Measurements from ENCODE around the gene AGXT.
"Not testable (repeated sequence)": the region's sequence is repeated elsewhere in the genome, so short reads cannot be mapped to it uniquely, and the experiment has no call there.

AGXT gene

DNA sequence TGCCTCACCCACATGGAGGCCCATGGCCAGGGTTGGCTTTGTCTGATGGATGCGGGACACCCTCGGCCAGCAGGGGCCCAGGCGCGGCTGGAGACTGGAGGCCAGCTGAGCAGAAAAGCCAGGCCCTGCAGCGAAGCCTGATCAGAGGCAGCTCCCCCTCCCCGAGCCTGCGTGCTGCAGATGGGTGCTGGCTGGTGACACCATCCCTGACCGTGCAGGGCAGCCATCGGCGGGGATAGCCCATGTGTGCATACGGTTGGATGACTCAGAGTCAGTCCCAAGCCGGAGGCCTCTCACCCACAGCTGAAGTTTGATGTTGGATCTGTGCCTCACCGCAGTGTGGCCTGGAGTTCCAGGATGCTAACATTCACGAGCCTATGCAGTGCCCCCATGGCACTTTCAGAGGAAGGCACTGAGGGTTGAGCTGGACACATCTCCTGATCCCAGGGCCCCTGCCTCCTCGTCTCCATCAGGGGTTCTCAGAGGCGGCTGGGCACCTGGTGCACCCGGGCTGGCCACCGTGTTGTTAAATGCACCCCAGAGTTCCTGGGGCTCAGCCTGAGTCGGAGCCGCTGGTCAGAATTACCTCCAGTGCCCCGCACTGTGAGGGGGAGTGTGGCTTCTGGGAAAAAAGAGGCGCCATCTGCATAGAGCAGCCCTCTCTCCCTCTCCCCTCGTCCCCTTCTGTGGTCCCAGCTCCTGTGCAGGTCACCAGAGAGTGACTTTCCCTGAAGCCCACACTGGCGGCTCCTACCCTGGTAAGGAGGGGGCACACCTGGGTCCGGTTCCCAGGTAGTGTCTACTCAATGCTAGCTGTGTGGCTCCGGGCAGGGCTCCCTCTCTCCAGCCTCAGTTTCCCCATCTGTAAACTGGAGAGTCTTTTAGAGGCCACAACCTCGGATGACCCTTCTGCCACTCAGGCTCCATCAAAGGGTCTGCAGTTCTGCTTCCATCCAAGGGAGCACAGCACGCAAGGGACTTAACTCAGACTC lies 29.2 kb upstream of the AGXT start:
- DNase-seq (ENCODE audit: low read depth in 3 of 3) = no peak

DNA sequence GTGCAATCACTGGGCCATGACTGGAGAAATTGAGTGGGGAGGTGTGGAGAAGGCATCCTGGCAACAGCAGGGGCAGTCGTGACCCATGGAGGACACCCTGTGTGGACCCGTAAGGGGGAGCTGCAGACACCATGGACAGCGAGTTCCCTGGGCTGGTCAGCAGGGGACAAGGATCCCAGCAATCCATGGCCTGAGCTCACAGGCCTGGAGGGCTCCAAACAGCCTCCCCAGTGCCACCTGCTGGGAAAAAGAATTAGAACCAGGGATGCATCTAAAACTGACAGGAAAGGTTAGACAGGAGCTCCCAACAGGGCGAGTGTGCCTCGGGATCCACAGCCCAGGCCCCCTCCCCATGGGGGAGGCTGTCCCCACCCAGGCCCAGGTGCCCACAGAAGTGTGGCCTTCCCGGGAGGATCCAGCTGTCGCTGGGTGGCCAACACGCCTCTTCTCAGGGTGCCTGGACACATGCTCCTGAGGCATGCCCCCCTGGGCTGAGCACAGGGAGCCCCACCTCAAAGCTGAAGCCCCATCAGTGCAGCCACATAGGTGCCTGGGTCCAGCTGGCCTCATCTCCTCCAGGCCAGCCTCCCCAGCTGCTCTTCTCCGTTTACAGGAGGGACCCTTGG lies 28.1 kb upstream of the AGXT start:
- no peak for DNase-seq (ENCODE audit: low read depth in 3 of 3)

DNA sequence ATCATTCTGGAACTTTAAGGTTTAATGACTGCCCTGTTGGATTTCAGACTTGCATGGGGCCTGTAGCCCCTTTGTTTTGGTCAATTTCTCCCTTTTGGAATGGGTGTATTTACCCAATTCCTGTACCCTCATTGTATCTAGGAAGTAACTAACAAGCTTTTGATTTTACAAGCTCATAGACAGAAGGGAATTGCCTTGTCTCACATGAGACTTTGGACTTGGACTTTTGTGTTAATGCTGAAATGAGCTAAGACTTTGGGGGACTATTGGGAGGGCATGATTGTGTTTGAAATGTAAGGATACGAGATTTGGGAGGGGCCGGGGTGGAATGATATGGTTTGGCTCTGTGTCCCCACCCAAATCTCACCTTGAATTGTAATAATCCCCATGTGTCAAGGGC lies 22.3 kb upstream of the AGXT start:
- not testable (repeated sequence) for DNase-seq (ENCODE audit: low read depth in 3 of 3)

DNA sequence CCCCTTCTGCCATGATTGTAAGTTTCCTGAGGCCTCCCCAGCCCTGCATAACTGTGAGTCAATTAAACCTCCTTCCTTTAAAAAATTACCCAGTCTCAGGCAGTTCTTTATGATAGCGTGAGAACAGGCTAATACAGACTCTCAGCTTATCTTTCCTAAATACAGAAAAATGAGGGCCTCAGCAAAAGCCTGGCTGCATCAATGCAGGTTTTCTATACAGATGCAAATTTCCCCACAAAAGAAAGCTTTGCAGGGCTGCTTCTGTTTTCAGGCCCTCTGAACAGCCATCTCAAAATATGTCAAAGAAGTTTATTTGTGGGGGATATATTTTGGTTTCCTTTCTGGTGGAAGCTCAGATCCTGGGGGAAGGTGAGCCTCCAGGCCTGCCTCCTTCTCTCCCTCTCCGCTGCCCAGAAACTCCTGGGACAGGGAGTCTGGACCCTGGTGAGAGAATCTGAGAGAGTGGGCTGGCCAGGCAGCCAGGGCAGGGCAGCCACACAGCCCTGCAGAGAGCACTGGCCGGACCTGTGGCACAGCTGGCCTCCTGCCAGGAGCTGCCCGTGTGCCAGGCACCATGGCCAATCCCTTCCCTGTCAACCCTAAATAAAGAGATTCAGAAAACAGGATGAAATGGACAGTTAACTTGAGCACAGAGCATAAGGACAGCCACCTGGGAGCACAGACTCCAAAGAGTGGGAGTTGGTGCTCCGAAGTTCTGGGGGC lies 21.6 kb upstream of the AGXT start:
- no peak for DNase-seq (ENCODE audit: low read depth in 3 of 3)

DNA sequence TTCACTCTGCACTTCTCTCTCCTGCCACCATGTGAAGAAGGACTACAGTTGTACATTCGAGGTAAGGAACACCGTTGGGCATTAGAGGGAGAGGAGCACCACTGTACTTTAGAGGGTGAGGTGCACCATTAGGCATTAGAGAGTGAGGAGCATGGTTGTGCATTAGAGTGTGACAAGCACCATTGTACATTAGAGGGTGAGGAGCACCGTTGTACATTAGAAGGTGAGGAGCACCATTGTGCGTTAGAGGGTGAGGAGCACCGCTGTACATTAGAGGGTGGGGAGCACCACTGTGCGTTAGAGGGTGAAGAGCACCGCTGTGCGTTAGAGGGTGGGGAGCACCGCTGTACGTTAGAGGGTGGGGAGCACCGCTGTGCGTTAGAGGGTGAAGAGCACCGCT lies 20.8 kb upstream of the AGXT start:
- no peak for DNase-seq (ENCODE audit: low read depth in 3 of 3)

DNA sequence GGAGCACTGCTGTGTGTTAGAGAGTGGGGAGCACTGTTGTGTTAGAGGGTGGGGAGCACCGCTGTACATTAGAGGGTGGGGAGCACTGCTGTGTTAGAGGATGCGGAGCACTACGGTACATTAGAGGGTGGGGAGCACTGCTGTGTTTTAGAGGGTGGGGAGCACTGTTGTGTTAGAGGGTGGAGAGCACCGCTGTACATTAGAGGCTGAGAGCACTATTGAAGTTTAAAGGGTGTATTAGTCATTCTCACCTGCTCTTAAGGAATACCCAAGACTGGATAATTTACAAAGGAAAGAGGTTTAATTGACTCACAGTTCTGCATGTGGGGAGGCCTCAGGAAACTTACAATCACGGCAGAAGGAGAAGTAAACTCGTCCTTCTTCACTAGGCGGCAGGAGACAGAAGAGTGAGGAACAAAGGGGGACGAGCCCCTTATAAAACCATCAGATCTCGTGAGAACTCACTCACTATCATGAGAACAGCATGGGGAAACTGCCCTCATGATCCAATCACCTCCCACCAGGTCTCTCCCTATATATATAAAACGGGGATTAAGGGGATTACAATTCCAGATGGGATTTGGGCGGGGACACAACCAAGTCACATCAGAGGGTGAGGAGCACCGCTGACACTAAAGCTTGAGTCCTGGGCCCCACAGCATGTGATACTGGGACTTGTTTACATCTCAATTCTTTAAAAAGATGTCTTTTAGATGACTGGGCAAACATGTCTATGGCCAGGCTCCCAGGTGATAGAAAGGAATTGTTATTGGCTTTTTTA lies 19.5 kb upstream of the AGXT start:
- no peak for DNase-seq (ENCODE audit: low read depth in 3 of 3)

DNA sequence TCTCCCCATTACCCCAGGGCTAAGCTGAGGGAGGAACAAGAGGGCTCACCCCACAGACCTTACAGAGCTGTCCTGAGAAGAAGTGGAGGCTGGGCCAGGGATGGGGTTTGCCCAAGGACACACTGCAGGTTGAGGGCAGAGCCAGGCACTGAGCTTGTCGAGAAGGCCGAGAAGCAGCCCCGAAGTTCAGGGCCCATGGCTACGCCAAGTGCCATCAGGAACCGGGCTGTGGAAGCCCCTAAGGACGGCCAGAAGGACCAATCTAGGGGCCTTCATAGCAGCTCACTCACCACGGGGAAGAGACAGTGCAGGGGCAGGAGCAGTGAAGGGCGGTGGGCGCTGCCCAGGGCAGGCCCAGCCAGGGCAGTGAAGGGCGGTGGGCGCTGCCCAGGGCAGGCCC lies 18.6 kb upstream of the AGXT start:
- DNase-seq (ENCODE audit: low read depth in 3 of 3) = no peak

DNA sequence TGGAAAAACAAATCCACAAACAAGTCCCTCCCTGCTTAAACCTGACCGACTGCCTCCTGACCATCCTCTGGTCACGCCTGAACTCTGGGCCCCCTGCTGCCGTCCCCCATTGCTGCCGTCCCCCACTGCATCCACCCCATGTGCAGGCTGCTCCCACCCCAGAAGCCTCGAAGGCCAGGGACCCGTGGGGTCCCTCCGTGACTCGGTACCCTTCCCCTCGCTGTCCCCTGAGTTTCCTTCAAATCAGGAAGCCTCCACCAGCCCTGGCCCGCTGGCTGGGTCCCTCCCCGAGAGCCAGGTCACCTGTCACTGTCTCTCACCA lies 17.9 kb upstream of the AGXT start:
- DNase-seq (ENCODE audit: low read depth in 3 of 3) = no peak

DNA sequence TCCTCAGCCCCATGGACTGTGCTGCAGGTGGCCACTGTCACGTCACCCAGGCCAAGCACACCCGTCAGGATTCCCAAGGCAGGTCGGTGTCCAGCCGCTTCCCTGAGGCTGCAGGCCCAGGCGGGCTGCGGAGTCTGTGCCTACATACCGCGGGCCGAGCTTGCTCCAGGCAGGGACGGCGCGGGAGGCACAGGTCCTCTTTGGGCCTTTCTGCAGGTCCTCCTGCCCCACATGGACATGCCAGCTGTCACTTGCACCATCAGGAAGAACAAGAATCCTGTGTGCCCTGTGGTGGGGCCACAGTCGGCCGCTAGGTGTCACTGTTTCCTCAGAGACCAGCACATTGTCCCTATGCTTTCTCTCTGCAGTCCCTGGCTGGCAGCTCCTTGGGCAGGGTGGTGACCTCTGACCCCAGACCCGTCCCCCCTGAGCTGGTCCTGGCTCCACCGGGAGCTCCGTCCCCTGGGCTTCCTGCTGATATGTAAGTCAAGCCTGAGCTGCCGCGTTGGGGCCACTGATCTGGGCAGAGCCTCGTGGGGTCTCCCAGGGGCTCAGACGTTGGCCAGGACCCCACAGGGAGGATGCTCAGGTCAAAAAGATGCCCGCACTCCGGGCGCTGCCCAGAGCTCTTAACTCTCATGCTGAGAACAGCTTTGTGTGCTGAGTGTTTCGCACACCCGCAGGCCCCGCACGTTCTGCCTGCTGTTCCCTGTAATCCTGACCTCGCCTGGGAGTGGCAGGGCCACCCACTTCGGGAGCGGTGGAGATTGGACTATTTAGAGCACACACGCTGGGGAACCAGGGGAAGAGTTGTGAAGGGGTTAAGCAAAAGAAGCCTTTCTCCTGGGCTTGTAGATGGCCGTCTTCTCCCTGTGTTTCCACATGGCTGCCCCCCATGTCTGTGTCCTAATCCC lies 17.3 kb upstream of the AGXT start:
- DNase-seq (ENCODE audit: low read depth in 3 of 3) = peak; percentile 74 to 81 (median 76)

DNA sequence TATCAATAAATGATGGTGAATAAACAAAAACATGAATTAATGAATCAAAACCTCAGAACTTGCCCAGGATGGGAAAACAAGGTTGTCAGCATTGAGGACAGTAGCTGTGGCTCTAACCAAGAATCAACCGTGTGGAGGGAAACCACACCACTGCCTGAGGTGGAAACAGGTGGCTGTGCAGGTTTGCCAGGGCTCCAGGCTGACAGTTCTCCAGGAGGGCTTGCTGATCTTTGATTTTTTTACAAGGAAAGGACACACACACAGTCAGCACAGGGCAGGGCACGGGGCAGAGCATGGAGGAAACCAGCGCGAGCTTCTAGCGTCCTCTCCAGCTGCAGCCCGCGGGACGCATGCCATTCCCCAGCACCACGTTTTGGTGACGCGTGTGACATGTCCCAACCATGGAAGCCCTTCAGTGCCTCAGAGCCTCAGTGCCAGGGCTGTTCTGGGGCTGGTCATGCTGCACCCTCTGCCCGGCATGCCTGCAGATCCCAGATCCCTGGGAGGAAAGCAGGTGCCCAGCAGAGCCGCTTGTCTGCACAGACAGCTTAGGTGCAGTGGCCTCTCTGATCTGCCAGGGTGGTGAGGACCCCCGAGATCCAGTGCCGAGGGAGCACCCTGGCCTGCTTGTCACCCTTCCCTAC lies 15.8 kb upstream of the AGXT start:
- no peak for DNase-seq (ENCODE audit: low read depth in 3 of 3)

DNA sequence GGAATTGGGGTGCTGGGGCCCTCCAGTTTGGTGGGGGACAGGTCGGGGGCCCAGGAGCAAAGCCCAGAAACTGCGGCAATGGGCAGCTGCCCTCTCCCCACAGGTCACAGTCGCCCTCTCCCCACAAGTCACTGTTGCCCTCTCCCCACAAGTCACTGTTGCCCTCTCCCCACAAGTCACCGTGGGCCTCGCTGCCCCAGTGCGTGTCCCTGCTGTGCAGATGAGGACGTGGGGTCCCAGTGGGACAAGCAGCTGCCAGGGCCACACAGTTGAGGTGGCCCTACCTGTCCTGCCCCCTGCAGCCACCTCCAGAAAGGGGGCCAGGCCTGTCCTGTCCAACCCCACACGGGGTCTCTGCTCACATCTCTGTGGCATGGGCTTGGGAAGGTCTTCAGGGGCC lies 13.0 kb upstream of the AGXT start:
- DNase-seq (ENCODE audit: low read depth in 3 of 3) = no peak

DNA sequence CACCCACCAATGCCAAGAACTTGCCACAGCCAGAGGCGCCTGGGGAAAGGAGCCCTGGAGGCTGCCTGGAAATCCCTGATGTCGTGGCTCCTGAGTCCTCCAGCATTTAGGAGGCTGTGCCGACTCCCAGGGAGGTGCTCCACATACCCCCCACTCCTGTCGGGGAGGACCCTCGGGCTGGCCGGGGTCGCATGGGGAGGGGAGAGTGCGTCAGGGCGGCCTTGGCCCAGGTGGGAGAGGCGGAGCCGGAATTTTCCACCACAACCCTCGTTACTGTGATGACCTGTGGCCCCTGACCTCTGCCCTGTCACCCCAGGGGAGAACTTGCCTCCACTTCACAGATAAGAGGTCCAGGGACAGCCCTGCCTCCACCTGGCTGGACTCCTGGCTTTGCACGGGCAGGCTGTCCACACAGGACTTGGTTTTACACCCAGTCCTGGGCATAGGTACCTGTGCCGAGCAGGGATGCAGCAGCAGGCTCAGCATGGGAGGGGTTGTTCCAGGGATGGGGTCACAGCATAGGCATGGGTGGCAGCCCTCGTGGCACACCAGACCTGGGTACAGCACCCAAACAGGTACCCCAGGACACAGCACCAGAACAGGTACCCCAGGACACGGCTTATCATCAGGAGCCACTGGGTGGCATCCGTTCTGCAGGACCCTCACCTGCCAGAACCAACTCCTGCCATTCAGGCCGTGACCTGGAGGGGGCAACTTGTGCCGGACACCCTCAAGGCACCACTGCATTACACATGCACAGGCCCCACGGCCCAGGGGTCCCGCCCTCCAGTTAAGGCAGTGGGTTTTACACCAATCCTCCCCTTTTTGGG lies 12.3 kb upstream of the AGXT start:
- no peak for DNase-seq (ENCODE audit: low read depth in 3 of 3)

DNA sequence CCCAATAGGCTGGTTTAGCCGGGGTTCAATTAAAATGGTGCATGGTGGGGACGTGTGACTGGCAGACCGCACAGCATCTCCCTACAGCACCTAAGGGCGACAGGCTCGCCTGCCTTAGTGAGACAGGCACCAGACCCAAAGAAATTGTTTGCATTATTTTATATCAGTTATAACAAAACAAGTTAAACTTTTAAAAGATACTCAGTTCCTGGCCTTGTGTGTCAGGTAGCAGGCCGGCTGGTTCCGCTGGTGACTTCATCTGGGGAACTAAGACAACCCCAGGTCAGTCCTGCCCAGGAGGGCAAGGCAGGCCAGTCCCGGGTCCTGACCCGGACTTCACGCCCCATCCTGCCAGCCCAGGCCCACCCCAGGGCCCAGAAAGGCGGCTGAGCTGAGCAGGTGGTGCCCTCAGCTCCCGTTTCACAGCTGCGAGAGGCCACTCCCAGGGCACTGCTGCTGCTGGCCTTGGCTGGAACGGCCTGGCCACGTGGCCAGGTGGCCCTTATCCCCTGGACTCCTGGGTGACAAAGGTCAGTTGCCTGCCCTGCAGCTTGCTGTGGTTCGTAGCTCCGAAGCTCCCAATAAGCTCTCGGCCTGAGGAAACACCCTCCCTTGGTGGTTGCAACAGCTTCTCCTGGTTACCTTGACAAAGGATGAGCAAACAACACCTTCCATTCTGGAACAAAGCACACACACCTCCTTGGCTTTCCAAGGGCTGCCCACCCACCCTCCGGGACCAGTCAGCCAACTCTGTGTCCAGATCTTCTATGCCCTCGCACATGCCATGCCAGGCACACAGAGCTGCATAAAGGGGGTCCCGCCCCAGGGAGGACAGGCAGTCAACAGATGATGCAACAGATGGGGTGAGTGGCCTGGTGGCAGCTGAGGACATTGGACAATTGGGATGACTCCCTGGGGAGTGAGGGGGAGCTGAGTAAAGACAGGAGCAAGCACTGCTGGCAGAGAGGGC lies 11.3 kb upstream of the AGXT start:
- DNase-seq (ENCODE audit: low read depth in 3 of 3) = no peak

DNA sequence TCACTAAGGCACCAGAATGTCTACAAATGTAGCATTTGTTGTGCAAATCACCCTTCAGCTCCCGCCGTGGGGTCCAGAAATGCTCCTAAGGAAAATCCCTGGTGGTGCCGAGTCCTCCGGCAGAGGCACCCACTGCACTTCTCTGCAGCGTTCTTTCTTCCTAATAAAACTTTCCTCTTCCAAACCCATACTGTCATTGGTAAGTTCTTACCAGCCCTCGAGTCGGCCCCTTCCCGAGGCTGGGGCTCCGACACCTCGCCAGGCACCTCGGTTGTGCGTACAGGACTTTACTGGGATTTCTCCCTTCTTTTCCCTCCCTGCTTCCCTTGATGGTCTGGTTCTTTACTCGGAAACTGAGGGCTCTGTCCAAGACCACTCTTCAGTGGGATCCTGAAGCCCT lies 10.3 kb upstream of the AGXT start:
- DNase-seq (ENCODE audit: low read depth in 3 of 3) = no peak

DNA sequence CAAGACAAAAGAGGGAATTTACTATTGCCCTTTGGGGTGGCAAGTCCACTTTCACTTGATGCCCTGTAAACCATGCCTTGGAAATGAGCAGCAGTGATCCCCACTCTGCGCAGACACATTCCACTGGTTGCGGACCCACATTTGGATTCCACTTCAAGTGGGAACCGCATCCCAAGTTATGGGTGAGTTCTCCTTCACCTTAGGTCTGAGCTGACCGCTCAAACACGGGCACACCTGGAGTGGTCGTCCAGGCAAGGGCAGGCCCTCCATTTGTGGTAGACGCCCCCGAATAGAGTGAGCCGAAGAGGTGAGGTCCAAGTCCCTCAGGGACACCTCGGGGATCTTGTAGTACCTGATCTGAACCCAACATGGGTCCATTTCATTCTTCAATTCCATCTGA lies 9.8 kb upstream of the AGXT start:
- DNase-seq (ENCODE audit: low read depth in 3 of 3) = no peak

DNA sequence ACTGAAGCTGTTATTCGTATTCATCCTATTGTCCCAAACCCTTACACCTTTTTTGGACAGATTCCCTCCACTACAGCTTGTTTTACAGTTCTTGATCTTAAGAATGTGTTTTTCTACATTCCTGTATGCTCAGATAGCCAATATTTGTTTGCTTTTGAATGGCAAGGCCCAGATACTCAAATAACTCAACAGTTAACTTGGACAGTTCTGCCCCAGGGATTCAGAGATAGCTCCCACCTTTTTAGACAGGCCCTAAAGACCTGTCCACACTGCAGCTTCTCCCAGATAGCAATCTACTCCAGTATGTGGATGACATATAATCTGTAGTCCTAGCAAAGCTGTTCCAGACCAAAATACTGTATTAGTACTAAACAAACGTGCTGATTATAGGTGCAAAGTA lies 7.1 kb upstream of the AGXT start:
- no peak for DNase-seq (ENCODE audit: low read depth in 3 of 3)

DNA sequence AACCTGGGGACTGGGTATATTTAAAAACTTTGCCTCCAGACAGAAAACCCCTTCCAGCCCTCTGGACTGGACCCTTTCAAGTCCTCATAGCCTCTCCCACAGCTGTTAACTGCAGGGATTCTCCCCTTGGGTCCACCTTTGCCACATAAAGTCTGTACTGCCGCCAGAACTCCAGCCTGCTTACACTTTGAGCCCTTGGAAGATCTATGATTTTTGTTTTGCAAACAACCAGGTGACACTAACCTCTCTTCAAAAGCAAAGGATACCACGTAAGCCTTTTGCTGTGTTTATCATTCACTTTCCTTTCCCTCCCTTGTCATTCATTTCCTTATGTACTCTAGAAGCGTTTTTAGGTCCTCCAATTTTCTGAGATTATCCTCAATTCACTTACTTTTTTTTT lies 4.1 kb upstream of the AGXT start:
- DNase-seq (ENCODE audit: low read depth in 3 of 3) = no peak

DNA sequence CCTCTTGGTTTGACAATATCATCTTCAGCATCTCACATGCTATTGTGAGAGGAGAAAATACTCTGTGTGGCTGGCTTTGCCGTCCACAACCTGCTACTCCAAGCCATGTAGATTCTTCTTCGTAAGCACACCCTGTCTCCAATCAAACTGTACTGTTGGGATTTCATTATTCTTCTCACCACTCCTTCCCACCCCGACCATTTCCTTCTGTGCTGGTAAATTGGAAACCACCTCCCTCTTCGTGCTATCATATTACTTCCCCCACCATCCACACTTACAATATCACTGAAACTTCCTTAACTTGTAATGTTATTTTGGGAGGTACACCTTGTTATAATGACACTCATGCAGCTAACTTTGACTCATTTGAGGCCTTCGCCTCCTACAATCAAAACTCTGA lies 3.2 kb upstream of the AGXT start:
- DNase-seq (ENCODE audit: low read depth in 3 of 3) = no peak
